HL-60 (cell line): Measurements from ENCODE around the gene LMNTD1.

Experiments used
- DNase-seq, 2 experiments: peaks; one replicate each; pipeline ENCODE4 v3.0.0-alpha.2; 2010 to 2020; ENCODE audit warnings: low read depth in 1 of 2, low spot score in 1 of 2
- H3K27ac ChIP-seq: fragments of 250-450 bp; sonication (Bioruptor Pico); replicated peaks from 2 replicates; pipeline ENCODE4 v1.5.1; 2020; ENCODE audit warnings: mild to moderate bottlenecking, moderate library complexity
- H3K27me3 ChIP-seq: fragments of 250-450 bp; sonication (Bioruptor Pico); 2 replicates; pipeline ENCODE4 v1.5.1; 2021; ENCODE audit warnings: mild to moderate bottlenecking, moderate library complexity; ENCODE audit not compliant: insufficient read depth, poor library complexity, severe bottlenecking
- H3K4me3 ChIP-seq: replicated peaks from 2 replicates; pipeline ENCODE4 v1.5.1; 2011; ENCODE audit warnings: mild to moderate bottlenecking, control low read depth, low read length; ENCODE audit not compliant: insufficient read depth
- CTCF ChIP-seq: IDR thresholded peaks from one replicate; pipeline ENCODE4 v1.5.1; 2011; ENCODE audit warnings: low read length, control low read depth, inconsistent platforms; ENCODE audit not compliant: insufficient read depth
- GABPA ChIP-seq: IDR thresholded peaks from 2 replicates; pipeline ENCODE4 v1.6.1; 2012; ENCODE audit warnings: low read depth
- POLR2AphosphoS5 ChIP-seq: IDR thresholded peaks from 2 replicates; pipeline ENCODE4 v1.6.1; 2012; ENCODE audit warnings: low read depth
- REST ChIP-seq: IDR thresholded peaks from 2 replicates; pipeline ENCODE4 v1.6.1; 2012; ENCODE audit warnings: low read depth; ENCODE audit not compliant: insufficient replicate concordance
- SPI1 ChIP-seq: IDR thresholded peaks from 2 replicates; pipeline ENCODE4 v1.6.1; 2012; ENCODE audit warnings: low read depth, mild to moderate bottlenecking, borderline replicate concordance

The LMNTD1 gene

GRCh38 chr12:25552681-25553080 is 402 bp downstream of the LMNTD1 start:
- DNase-seq, result no peak
- TF ChIP-seq CTCF (no peak), SPI1 (no peak), POLR2AphosphoS5 (no peak), REST (no peak), GABPA (no peak)
- H3K27me3 ChIP-seq, result no peaks in the 10 kb centered on the region
- no peak overlapping the region for H3K4me3 ChIP-seq
- no peak overlapping the region for H3K27ac ChIP-seq

GRCh38 chr12:25550186-25550585 is 2.9 kb downstream of the LMNTD1 start:
- no peak for TF ChIP-seq POLR2AphosphoS5
- TF ChIP-seq CTCF, result no peak
- no peak for TF ChIP-seq GABPA
- no peak for TF ChIP-seq REST
- no peak for DNase-seq
- no peaks in the 10 kb centered on the region for H3K27me3 ChIP-seq
- H3K27ac ChIP-seq, result no peak overlapping the region
- H3K4me3 ChIP-seq, result no peak overlapping the region

- no peaks in the 10 kb centered on the region for H3K27me3 ChIP-seq
- H3K27ac ChIP-seq, result no peak overlapping the region
- DNase-seq, result no peak
- H3K4me3 ChIP-seq, result no peak overlapping the region
- no peak for TF ChIP-seq SPI1
- no peak for TF ChIP-seq GABPA
- no peak for TF ChIP-seq CTCF
Measured at GRCh38 chr12:25549120-25549519, 4.0 kb downstream of the LMNTD1 start.

GRCh38 chr12:25546318-25546717 is 6.8 kb downstream of the LMNTD1 start:
- TF ChIP-seq POLR2AphosphoS5, result no peak
- DNase-seq, result no peak
- H3K27me3 ChIP-seq, result no peaks in the 10 kb centered on the region
- no peak overlapping the region for H3K4me3 ChIP-seq
- no peak overlapping the region for H3K27ac ChIP-seq

GRCh38 chr12:25533150-25533549 is 19.9 kb downstream of the LMNTD1 start:
- no peak for DNase-seq
- no peak for TF ChIP-seq POLR2AphosphoS5
- TF ChIP-seq REST, result no peak
- TF ChIP-seq GABPA, result no peak
- TF ChIP-seq SPI1, result no peak
- TF ChIP-seq CTCF, result no peak
- H3K4me3 ChIP-seq, result no peak overlapping the region
- no peaks in the 10 kb centered on the region for H3K27me3 ChIP-seq
- H3K27ac ChIP-seq, result no peak overlapping the region
